Retinal pigment epithelial cell (primary cell): ENCODE measurements around the gene EHBP1.

Experiments used
- DNase-seq: peaks from one replicate; pipeline ENCODE4 v3.0.0-alpha.2; 2010; ENCODE audit warnings: low read depth
- H3K4me3 ChIP-seq: 2 replicates; pipeline ENCODE4 v1.5.1; 2011; ENCODE audit warnings: mild to moderate bottlenecking, low read length, control low read depth, moderate library complexity
- TF ChIP-seq, protein P1 (sequence below): conservative IDR thresholded peaks from 2 replicates; pipeline ENCODE4 v1.5.1; 2011; ENCODE audit warnings: low read depth, low read length, control low read depth, inconsistent platforms

Gene EHBP1

DNA sequence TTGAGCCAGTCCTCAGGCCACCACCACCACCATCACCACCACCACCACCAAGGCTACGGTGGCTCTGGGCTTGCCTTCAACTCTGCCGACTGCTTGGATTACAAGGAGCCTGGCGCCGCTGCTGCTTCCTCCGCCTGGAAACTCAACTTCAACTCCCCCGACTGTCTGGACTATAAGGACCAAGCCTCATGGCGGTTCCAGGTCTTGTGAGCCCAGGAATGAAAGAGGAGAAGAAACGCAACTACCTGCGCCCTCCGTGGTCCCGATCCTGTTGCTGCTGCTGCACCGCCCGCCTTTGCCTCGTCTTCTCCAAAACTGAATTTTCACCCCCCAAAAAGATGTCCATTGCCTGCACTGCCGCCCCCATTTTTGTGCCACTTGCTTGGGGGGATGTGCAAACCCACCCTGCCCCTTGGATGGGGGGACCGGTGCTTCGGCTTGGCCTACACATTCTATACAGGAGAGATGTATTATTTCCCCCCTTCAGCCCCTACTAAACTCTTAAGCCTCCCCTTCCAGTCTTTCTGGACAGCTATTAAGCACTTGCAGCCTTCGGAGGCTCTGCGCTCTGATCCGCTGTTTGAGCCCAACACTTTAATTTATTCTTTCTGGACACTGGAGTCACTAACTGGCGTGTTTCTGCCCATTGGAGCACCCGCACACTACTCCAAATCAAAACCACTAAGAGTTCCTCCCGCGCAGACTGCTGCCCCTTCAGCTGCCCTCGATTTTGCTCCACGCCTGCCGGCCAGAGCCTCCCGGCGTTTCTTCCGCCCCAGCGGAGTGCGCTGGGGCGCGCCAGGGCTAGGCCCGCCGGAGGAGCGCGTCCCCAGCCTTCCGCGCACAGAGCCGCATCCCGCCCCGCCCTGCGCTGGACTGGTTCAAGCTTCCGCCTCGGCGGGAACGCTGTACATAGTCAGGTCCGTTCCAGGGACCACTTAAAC is 350.9 kb downstream of the EHBP1 start:
- peak overlapping the region; percentile 5 for H3K4me3 ChIP-seq
- TF ChIP-seq, protein P1, sequence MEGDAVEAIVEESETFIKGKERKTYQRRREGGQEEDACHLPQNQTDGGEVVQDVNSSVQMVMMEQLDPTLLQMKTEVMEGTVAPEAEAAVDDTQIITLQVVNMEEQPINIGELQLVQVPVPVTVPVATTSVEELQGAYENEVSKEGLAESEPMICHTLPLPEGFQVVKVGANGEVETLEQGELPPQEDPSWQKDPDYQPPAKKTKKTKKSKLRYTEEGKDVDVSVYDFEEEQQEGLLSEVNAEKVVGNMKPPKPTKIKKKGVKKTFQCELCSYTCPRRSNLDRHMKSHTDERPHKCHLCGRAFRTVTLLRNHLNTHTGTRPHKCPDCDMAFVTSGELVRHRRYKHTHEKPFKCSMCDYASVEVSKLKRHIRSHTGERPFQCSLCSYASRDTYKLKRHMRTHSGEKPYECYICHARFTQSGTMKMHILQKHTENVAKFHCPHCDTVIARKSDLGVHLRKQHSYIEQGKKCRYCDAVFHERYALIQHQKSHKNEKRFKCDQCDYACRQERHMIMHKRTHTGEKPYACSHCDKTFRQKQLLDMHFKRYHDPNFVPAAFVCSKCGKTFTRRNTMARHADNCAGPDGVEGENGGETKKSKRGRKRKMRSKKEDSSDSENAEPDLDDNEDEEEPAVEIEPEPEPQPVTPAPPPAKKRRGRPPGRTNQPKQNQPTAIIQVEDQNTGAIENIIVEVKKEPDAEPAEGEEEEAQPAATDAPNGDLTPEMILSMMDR: no peak
- no peak for DNase-seq

DNA sequence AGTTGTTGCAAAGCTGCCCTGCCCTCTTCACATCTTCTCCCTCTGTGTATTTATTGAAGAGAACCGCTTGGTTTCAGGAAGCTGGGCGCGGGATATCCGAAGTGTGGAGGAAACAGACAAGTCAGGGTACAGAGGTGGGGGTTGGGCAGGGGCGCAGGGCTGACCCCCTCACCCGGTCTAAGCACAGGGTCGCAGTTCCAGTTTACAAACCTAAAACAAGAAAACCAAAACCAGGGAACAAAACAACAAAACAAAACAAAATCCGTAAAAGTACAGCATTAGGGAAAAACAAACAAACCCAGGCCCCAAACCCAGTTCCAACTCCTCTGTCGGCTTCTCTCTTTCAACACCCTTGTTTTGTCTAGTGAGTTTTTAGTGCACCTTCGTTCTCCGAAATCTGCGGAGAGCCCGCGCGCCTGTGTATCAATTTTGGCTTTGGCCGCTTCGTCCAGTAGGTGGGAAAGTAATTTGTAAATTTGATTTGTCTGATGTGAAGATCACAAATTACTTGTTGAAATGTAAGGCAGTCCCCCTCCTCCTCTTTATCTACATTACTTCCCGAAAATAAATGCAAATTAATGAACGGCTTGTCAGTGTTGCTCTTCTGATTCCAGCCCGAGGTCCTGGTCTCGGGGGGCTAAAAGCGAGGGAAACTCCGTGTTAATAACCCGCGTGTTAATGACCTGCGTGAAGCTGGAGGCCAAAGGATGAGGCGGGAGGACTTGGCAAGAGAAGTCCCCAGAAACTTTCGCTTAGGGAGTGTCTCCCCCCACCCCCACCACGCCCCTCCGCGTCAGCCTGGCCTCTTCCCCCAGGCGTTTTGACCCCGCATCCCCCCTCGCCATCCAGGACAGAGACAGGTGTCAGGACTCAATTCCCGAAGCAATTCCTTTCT is 352.0 kb downstream of the EHBP1 start:
- DNase-seq: no peak
- TF ChIP-seq, protein P1: no peak
- H3K4me3 ChIP-seq: no peak overlapping the region

DNA sequence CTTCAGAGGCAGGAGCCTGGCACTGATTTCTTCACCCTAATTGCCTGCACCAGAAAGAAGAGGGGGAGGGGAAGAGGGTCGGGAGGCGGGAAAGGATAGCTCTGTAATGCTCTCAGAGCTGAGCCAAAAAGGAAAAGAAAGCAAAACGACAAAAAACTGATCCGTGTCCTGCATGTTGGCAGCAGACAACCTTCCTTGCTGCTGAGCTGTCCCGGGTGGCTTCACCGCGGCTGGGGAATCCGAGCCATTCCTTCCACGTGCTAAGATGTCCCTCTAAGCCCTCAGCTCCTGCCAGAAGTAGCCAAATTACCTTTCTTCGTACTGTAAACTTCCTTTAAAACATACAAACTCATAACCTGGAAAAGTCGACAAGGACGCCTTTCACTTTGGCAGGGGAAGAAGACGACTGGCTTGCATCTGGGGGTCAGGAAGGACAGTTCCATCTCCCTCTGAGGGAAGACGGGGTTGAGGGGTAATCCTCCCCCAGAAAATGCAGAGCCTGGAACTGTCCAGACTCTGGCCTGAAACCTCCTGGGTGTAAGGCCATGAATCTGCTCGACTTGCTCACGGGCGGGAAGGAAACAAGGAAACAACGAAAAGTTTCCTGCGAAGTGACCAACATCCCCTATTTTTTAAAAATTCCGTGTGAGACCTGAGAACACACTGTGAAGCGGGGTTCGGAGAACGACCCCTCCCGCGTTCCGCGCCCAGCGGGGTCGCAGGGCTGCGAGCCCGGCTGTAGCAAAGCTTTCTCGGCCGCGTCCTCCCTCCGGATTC is 352.8 kb downstream of the EHBP1 start:
- H3K4me3 ChIP-seq: no peak overlapping the region
- TF ChIP-seq, protein P1: no peak
- DNase-seq: no peak

DNA sequence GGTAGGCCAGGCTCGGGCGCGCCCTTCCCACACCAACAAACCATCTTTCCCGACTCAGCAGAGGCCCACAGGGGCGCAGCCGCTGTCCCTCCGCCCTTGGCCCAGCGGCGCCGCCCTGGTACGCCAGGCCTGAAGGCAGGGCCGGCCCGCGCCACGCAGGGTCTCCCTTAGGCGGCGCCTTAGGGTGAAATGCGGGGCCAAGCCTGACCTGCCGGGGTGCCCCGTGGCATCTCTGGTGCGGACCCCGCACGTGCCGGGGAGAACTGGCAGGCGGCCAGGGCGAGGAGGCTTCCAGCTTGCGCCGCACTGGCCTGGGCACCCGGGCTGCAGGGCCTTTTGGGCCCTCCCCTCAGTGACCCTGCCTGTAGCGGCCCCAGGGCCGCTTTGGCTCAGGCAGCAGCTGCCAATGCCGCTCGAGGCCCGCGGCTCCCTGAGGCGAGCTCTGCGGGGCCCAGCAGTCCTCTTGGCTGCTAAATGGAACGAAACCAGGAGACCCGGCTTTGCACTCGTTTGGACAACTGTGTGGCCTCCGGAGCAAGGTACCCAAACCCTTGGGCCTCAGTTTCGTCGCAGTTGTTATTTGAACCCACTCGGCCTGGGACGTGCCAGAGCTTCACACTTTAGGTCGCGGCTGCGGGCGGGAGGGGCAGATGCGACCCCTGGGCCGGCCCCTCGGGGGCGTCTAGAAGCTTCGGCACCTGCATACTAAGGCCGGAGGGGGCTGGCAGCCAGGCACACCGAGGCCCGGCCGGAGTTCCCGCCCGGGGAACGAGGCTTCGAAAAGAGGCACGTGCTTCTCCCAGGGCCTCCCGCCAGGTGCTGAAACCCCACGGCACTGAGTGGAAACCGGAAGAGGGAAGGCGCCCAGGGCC is 353.6 kb downstream of the EHBP1 start:
- DNase-seq: no peak
- TF ChIP-seq, protein P1: no peak
- no peak overlapping the region for H3K4me3 ChIP-seq

- TF ChIP-seq, protein P1: no peak
- H3K4me3 ChIP-seq: peak overlapping the region; percentile 35
- no peak for DNase-seq
Observed at GRCh38 chr2:63059793-63060471, 354.4 kb downstream of the EHBP1 start.
